Liver (tissue), 9 donors: Measurements from ENCODE around the gene TRPM2. TPM values are rescaled to one million over a fixed set of nuclear protein-coding genes. Genes with fewer than 3 reads are reported as not detected.

Source experiments
- DNase-seq: peaks from one replicate; pipeline ENCODE4 v3.0.0-alpha.2; 2017; ENCODE audit warnings: low spot score
- H3K27ac ChIP-seq, 2 donors: one replicate each; pipeline ENCODE4 v1.7.0; 2013; ENCODE audit warnings: inconsistent platforms in 2 of 2, low read length in 2 of 2, control low read depth in 1 of 2, low read depth in 1 of 2, mild to moderate bottlenecking in 1 of 2
- H3K27me3 ChIP-seq, 4 donors: one replicate each; pipeline versions ENCODE4 v1.6.1 to v1.7.0; 2013; ENCODE audit warnings: low read length in 3 of 4, inconsistent platforms in 1 of 4, mild to moderate bottlenecking in 1 of 4, moderate library complexity in 1 of 4; ENCODE audit not compliant: control insufficient read depth in 4 of 4, insufficient read depth in 4 of 4
- H3K36me3 ChIP-seq, 4 donors: one replicate each; pipeline versions ENCODE4 v1.6.1 to v1.7.0; 2013; ENCODE audit warnings: low read length in 3 of 4, mild to moderate bottlenecking in 3 of 4, low read depth in 1 of 4, moderate library complexity in 1 of 4; ENCODE audit not compliant: control insufficient read depth in 4 of 4, insufficient read depth in 3 of 4
- H3K4me1 ChIP-seq, 4 donors: one replicate each; pipeline versions ENCODE4 v1.6.1 to v1.7.0; 2013; ENCODE audit warnings: low read length in 3 of 4, mild to moderate bottlenecking in 3 of 4, moderate library complexity in 1 of 4; ENCODE audit not compliant: control insufficient read depth in 4 of 4, insufficient read depth in 4 of 4
- H3K4me3 ChIP-seq, 3 donors: one replicate each; pipeline versions ENCODE4 v1.6.1 to v1.7.0; 2013; ENCODE audit warnings: low read length in 3 of 3, control low read depth in 1 of 3, low read depth in 1 of 3, mild to moderate bottlenecking in 1 of 3
- H3K9ac ChIP-seq, 2 donors: one replicate each; pipeline ENCODE4 v1.7.0; 2013; ENCODE audit warnings: low read length in 2 of 2, mild to moderate bottlenecking in 2 of 2, moderate library complexity in 2 of 2, control low read depth in 1 of 2, low read depth in 1 of 2
- H3K9me3 ChIP-seq, 4 donors: one replicate each; pipeline versions ENCODE4 v1.6.1 to v1.7.0; 2013; ENCODE audit warnings: low read length in 3 of 4; ENCODE audit not compliant: control insufficient read depth in 4 of 4
- EGR1 ChIP-seq, 2 donors: IDR thresholded peaks; 2 replicates each; pipeline ENCODE4 v1.6.1; 2016 to 2018; ENCODE audit warnings: antibody characterized with exemption in 2 of 2, low read depth in 2 of 2
- FOXA2 ChIP-seq: IDR thresholded peaks from 2 replicates; pipeline ENCODE4 v1.6.1; 2016; ENCODE audit warnings: antibody characterized with exemption
- GABPA ChIP-seq, 2 donors: IDR thresholded peaks in 1 of 2; conservative IDR thresholded peaks in 1 of 2; 2 replicates each; pipeline ENCODE4 v1.6.1; 2016; ENCODE audit warnings: antibody characterized with exemption in 2 of 2, mild to moderate bottlenecking in 1 of 2, moderate library complexity in 1 of 2
- HNF4A ChIP-seq, 2 donors: conservative IDR thresholded peaks; 2 replicates each; pipeline ENCODE4 v1.6.1; 2016; ENCODE audit warnings: antibody characterized with exemption in 2 of 2, mild to moderate bottlenecking in 2 of 2
- JUND ChIP-seq, 2 donors: IDR thresholded peaks; 2 replicates each; pipeline ENCODE4 v1.6.1; 2016; ENCODE audit warnings: antibody characterized with exemption in 2 of 2
- NR2F2 ChIP-seq: IDR thresholded peaks from 2 replicates; pipeline ENCODE4 v1.6.1; 2016; ENCODE audit warnings: antibody characterized with exemption
- RAD21 ChIP-seq, 2 donors: IDR thresholded peaks; 2 replicates each; pipeline ENCODE4 v1.6.1; 2016; ENCODE audit warnings: antibody characterized with exemption in 2 of 2, mild to moderate bottlenecking in 2 of 2
- REST ChIP-seq: IDR thresholded peaks from 2 replicates; pipeline ENCODE4 v1.6.1; 2016; ENCODE audit warnings: antibody characterized with exemption, mild to moderate bottlenecking
- RXRA ChIP-seq, 2 donors: IDR thresholded peaks; 2 replicates each; pipeline ENCODE4 v1.6.1; 2017 to 2018; ENCODE audit warnings: antibody characterized with exemption in 2 of 2, mild to moderate bottlenecking in 1 of 2
- SP1 ChIP-seq: IDR thresholded peaks from 2 replicates; pipeline ENCODE4 v1.6.1; 2018; ENCODE audit warnings: antibody characterized with exemption, mild to moderate bottlenecking
- TAF1 ChIP-seq: conservative IDR thresholded peaks from 2 replicates; pipeline ENCODE4 v1.6.1; 2016; ENCODE audit warnings: antibody characterized with exemption, mild to moderate bottlenecking
- YY1 ChIP-seq: IDR thresholded peaks from 2 replicates; pipeline ENCODE4 v1.6.1; 2016; ENCODE audit warnings: antibody characterized with exemption, mild to moderate bottlenecking
- ZBTB33 ChIP-seq: IDR thresholded peaks from 2 replicates; pipeline ENCODE4 v1.6.1; 2016; ENCODE audit warnings: antibody characterized with exemption
- WGBS: extraction: QIAGEN DNeasy Blood & Tissue Kit; methylation state at CpG from one replicate; pipeline ENCODE4 v1.1.7; 2013; 5-methylcytosine and 5-hydroxymethylcytosine counted together
- polyA plus RNA-seq, 2 donors: library from polyadenylated mRNA; stranded (reverse) in 1 of 2; unstranded in 1 of 2; fragments of 200-250 nt in 1 of 2; fragments of >200 nt in 1 of 2; fragmentation: Nextera tagmentation in 1 of 2; extraction: Ambion mirVana in 1 of 2; gene quantifications; one replicate each; pipeline versions ENCODE4 v1.2.1 to v1.2.3, GENCODE V29; 2013 to 2015
- total RNA-seq, 2 donors: library from RNA; depleted of rRNA; stranded (reverse); fragments of >200 nt; gene quantifications; one replicate each; pipeline ENCODE4 v1.2.3, GENCODE V29; 2014
- TF ChIP-seq, protein P1 (sequence below): IDR thresholded peaks from 2 replicates; pipeline ENCODE4 v1.6.1; 2016; ENCODE audit warnings: antibody characterized with exemption
- TF ChIP-seq, protein P2 (sequence below): IDR thresholded peaks from 2 replicates; pipeline ENCODE4 v1.6.1; 2016; ENCODE audit warnings: antibody characterized with exemption
- donor health status: healthy.
- donor health status: healthy.
- donor health status: healthy.
- donor health status: healthy.
- donor health status: healthy.

The TRPM2 gene
- total and polyA plus RNA-seq, 4 donors = 0.43 to 1.3 (median 0.63) TPM

DNA sequence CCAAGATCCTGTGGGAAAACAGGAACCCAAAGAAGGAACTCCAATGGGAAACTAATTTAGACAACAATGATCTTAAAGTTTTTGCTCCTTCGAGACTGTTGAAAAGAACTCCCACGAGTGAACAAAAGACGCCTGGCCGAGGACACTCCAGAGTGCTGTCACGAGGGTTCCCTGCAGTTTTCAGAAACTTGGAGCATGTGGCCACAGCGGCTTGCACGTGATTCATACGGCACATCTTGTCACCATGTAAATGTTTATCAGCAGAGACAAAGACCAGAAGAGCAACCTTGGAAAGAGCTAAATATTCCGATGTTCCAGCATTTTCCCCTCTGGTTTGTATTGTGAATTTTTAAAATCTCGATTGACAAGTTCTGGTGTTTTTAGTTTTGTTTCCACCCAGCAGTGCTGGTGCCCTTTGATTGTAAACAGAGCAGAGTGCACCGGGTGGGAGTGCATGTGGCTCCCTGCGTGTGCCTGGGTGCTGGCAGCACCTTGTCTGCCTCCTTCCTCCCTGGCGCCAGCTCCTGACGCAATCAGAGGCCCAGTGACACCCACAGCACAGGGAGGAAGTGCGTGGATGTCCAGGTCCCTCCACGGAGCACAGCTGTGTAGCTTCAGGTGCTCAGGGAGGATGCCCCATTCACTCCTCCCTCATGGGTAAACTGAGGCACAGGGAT, 124.8 kb downstream of the TRPM2 start (continued):
- TF ChIP-seq REST (peak; percentile 73), RXRA (IDR thresholded peaks at IDR 0.05) (peak; percentile 81 to 94), JUND (IDR thresholded peaks at IDR 0.05) (peak in 1 of 2 donors; percentile 52), YY1 (peak; percentile 60), ZBTB33 (peak; percentile 35), FOXA2 (peak; percentile 92), EGR1 (IDR thresholded peaks at IDR 0.05; ENCODE audit: low read depth in 2 of 2) (peak in 1 of 2 donors; percentile 58), NR2F2 (no peak)

GRCh38 chr21:44478801-44479167, 125.4 kb downstream of the TRPM2 start:
- H3K27ac ChIP-seq = peak overlapping the region; percentile 97
- H3K9me3 ChIP-seq = no peaks in the 10 kb centered on the region
- H3K36me3 ChIP-seq = no peaks in the 10 kb centered on the region
- no peak for TF ChIP-seq SP1
- no peak for TF ChIP-seq ZBTB33
- TF ChIP-seq, protein P1, sequence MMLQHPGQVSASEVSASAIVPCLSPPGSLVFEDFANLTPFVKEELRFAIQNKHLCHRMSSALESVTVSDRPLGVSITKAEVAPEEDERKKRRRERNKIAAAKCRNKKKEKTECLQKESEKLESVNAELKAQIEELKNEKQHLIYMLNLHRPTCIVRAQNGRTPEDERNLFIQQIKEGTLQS = no peak
- no peak for TF ChIP-seq JUND (IDR thresholded peaks at IDR 0.05)
- no peak for TF ChIP-seq GABPA (IDR thresholded peaks at IDR 0.05 in 1 of 2, conservative IDR thresholded peaks at IDR 0.05 in 1 of 2)
- no peak for TF ChIP-seq YY1
- TF ChIP-seq RXRA (IDR thresholded peaks at IDR 0.05) = no peak
- TF ChIP-seq, protein P2, sequence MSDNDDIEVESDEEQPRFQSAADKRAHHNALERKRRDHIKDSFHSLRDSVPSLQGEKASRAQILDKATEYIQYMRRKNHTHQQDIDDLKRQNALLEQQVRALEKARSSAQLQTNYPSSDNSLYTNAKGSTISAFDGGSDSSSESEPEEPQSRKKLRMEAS = no peak
- no peak for TF ChIP-seq NR2F2
- TF ChIP-seq TAF1 = no peak
- TF ChIP-seq RAD21 (IDR thresholded peaks at IDR 0.05) = no peak
- no peak for TF ChIP-seq HNF4A (conservative IDR thresholded peaks at IDR 0.05)
- no peak for TF ChIP-seq FOXA2
- H3K4me1 ChIP-seq = peaks cover 8 to 40% (median 29%) of the 10 kb centered on the region in 4 donors
- WGBS = 70% methylated on average over 5 of the region's 5 CpGs
- peak overlapping the region in 1 of 2 donors; percentile 61 for H3K9ac ChIP-seq
- DNase-seq = no peak
- H3K27me3 ChIP-seq = no peaks in the 10 kb centered on the region
- H3K4me3 ChIP-seq = no peak overlapping the region
